ENCODE measurements around the gene BCAM. TPM values are rescaled to one million over a fixed set of nuclear protein-coding genes. Genes with fewer than 3 reads are reported as not detected.
"Not testable (repeated sequence)": the region's sequence is repeated elsewhere in the genome, so short reads cannot be mapped to it uniquely, and the experiment has no call there.

The BCAM gene
- total and polyA plus RNA-seq, 8 donors = 110 to 389 (median 163) TPM

- Histone ChIP-seq H3K36me3 (peaks cover 0 to 6% of the 10 kb centered on the region in 2 donors), H3K9me3 (no peaks in the 10 kb centered on the region), H3K4me3 (no peak overlapping the region), H3K27ac (peak overlapping the region; percentile 48 to 62), H3K4me1 (no peaks in the 10 kb centered on the region), H3K27me3 (no peaks in the 10 kb centered on the region)
- DNase-seq = peak in 1 of 4 donors; percentile 49
- ATAC-seq = peak; percentile 53
- intact Hi-C loops (cut with DNase I) = no loop called here
- no peak for TF ChIP-seq CTCF (IDR thresholded peaks at IDR 0.05)
Measured at GRCh38 chr19:44820648-44821609, 12.0 kb downstream of the BCAM start.

GRCh38 chr19:44822177-44822576 lies 13.3 kb downstream of the BCAM start:
- DNase-seq (no peak), ATAC-seq (no peak)
- intact Hi-C loops (cut with DNase I) = no loop called here
- Histone ChIP-seq H3K27me3 (no peaks in the 10 kb centered on the region), H3K36me3 (peaks cover 0 to 6% of the 10 kb centered on the region in 2 donors), H3K4me1 (no peaks in the 10 kb centered on the region), H3K9me3 (no peaks in the 10 kb centered on the region), H3K27ac (no peak overlapping the region), H3K4me3 (no peak overlapping the region)
- TF ChIP-seq CTCF (IDR thresholded peaks at IDR 0.05) = no peak

GRCh38 chr19:44822670-44823372 lies 13.9 kb downstream of the BCAM start:
- no peaks in the 10 kb centered on the region for H3K27me3 ChIP-seq
- no peaks in the 10 kb centered on the region for H3K9me3 ChIP-seq
- no peak overlapping the region for H3K27ac ChIP-seq
- no peak for ATAC-seq
- DNase-seq = no peak
- TF ChIP-seq CTCF (IDR thresholded peaks at IDR 0.05) = no peak
- intact Hi-C loops (cut with DNase I) = no loop called here
- no peak overlapping the region for H3K4me3 ChIP-seq
- no peaks in the 10 kb centered on the region for H3K4me1 ChIP-seq
- H3K36me3 ChIP-seq = peaks cover 0 to 6% of the 10 kb centered on the region in 2 donors

GRCh38 chr19:44823373-44823698 lies 14.4 kb downstream of the BCAM start:
- no peak for TF ChIP-seq CTCF (IDR thresholded peaks at IDR 0.05)
- H3K27me3 ChIP-seq = no peaks in the 10 kb centered on the region
- DNase-seq (no peak), ATAC-seq (no peak)
- peaks cover 0 to 6% of the 10 kb centered on the region in 2 donors for H3K36me3 ChIP-seq
- H3K4me1 ChIP-seq = no peaks in the 10 kb centered on the region
- H3K27ac ChIP-seq = no peak overlapping the region
- intact Hi-C loops (cut with DNase I) = no loop called here
- H3K4me3 ChIP-seq = no peak overlapping the region
- no peaks in the 10 kb centered on the region for H3K9me3 ChIP-seq

- Histone ChIP-seq H3K27me3 (no peaks in the 10 kb centered on the region), H3K4me3 (no peak overlapping the region), H3K4me1 (no peaks in the 10 kb centered on the region), H3K9me3 (no peaks in the 10 kb centered on the region), H3K27ac (no peak overlapping the region), H3K36me3 (no peaks in the 10 kb centered on the region)
- intact Hi-C loops (cut with DNase I) = no loop called here
- ATAC-seq (peak; percentile 64), DNase-seq (peak in 2 of 4 donors; percentile 40 to 66)
- no peak for TF ChIP-seq CTCF (IDR thresholded peaks at IDR 0.05)
Measured at GRCh38 chr19:44824761-44825160, 15.9 kb downstream of the BCAM start.

GRCh38 chr19:44832875-44833274 lies 24.0 kb downstream of the BCAM start:
- H3K4me3 ChIP-seq; ATAC-seq; H3K27ac ChIP-seq; H3K9me3 ChIP-seq; H3K27me3 ChIP-seq; intact Hi-C loops (cut with DNase I); H3K36me3 ChIP-seq; DNase-seq; H3K4me1 ChIP-seq: not testable (repeated sequence)

GRCh38 chr19:44834399-44834798 lies 25.5 kb downstream of the BCAM start:
- H3K9me3 ChIP-seq; H3K27me3 ChIP-seq; intact Hi-C loops (cut with DNase I); H3K4me1 ChIP-seq; H3K27ac ChIP-seq; DNase-seq; ATAC-seq; H3K4me3 ChIP-seq; H3K36me3 ChIP-seq: not testable (repeated sequence)

Measured in left lung (tissue), 10 donors.